ENCODE data around the gene CNPPD1. TPM values are rescaled to one million over a fixed set of nuclear protein-coding genes. Genes with fewer than 3 reads are reported as not detected.

Gene CNPPD1
- total RNA-seq, 1 experiment from 2014 or later: 38.2 TPM

DNA sequence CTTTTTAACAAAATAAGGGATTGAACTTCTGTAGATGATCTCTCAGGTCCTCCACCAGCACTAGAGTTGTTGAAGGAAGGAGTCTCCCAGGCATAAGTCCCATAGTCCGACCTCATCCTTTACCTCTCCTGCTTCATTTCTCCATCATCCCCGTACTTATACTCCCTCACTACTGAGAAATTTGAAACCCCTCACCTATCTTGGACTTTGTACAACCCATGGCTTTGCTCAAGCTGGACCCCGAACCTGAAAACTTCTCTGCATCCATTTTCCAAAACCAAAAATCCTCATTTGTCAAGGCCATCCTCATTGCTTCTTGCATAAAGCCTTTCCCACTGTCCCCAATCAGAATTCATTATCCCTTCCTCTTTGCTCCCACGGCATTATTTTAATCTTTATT, 15.6 kb downstream of the CNPPD1 start:
- BruUV-seq (replicated peaks): no TSS peak
- intact Hi-C loops (cut with micrococcal nuclease): loop anchor here (10.0 kb wide), 1 partner anchor 224 kb away; the partner anchor contains the start of gene DNPEP
- Histone ChIP-seq H3K4me1 (ENCODE audit: insufficient read depth, low read length) (peaks cover 26% of the 10 kb centered on the region), H3K79me2 (ENCODE audit: low read length) (0 out of 2 replicates have a peak, but pooled peaks cover 4% of the 10 kb centered on the region), H4K20me1 (ENCODE audit: low read length) (no peaks in the 10 kb centered on the region), H3K4me3 (ENCODE audit: low read length) (peak overlapping the region; percentile 79), H3K36me3 (ENCODE audit: low read depth, low read length) (no peaks in the 10 kb centered on the region), H3F3A (ENCODE audit: low read length, unreplicated experiment) (no peaks in the 10 kb centered on the region), H3K27ac (ENCODE audit: low read length) (0 out of 2 replicates have a peak overlapping the region, but pooled peaks have one; percentile 62), H3K9ac (ENCODE audit: low read length) (peak overlapping the region; percentile 83; the same call in 1 of the 2 replicates), H3K4me2 (ENCODE audit: low read length) (peak overlapping the region; percentile 84), H3K9me3 (ENCODE audit: low read length) (no peaks in the 10 kb centered on the region), H3K9me2 (replicated peaks; ENCODE audit: low read length) (no peaks in the 10 kb centered on the region), H2AFZ (ENCODE audit: low read length) (peak overlapping the region; percentile 85), H3K27me3 (ENCODE audit: low read length) (no peaks in the 10 kb centered on the region)
- no peak for DNase-seq
- ChIA-PET CTCF (no interaction called here), POLR2A (ENCODE audit: unreplicated experiment) (no interaction called here)
- TF ChIP-seq, protein P1, sequence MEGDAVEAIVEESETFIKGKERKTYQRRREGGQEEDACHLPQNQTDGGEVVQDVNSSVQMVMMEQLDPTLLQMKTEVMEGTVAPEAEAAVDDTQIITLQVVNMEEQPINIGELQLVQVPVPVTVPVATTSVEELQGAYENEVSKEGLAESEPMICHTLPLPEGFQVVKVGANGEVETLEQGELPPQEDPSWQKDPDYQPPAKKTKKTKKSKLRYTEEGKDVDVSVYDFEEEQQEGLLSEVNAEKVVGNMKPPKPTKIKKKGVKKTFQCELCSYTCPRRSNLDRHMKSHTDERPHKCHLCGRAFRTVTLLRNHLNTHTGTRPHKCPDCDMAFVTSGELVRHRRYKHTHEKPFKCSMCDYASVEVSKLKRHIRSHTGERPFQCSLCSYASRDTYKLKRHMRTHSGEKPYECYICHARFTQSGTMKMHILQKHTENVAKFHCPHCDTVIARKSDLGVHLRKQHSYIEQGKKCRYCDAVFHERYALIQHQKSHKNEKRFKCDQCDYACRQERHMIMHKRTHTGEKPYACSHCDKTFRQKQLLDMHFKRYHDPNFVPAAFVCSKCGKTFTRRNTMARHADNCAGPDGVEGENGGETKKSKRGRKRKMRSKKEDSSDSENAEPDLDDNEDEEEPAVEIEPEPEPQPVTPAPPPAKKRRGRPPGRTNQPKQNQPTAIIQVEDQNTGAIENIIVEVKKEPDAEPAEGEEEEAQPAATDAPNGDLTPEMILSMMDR (conservative IDR thresholded peaks at IDR 0.05; ENCODE audit: low read depth, low read length): no peak
- no peak for TF ChIP-seq EZH2phosphoT487 (IDR thresholded peaks at IDR 0.05; ENCODE audit: borderline replicate concordance, low read length)
- ATAC-seq: no peak

DNA sequence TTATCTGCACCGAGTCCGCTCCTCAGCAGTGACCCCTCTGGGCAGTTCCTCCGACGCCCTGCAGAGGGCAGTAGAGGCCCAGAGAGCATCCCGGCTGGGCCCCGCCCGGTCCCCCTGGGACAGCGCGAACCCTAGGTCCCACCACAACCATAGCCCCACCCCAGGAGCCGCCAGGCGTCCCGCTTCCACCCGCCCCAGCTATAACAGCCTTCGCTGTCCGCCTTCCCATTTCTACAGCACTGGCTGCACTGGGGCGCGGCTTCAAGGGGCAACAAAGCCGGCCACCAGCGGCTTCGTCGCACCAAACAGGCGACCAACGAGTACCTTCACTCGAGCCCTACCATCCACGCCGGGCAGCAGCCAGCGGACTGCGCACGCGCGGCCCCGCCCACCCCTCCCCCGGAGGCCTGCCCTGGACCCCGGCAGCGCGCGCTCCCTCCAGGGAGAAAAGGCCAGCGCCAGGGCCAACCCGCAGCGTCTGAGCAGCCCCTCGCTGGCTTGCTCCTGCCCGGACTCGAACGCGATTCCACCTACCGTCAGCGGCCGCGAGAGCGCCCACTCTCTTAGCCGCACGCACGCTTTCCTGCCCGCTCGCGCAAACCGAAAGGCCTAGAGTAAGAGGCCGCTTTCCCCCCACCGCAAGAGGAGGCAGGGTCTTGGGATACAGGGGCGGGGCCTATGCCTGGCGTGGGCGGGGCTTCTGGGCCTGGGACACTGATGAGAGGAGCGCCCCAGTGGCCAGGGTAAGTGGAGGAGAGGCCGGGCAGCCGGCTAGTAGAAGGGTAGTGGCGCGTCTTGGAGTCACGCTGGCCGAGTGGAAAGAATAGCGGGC, 16.3 kb downstream of the CNPPD1 start, which contains the start of gene NHEJ1:
TSS of gene NHEJ1 (minus strand) at position 630 of the 832 bp plus-strand sequence. CDS start 2,453 bp downstream, outside the sequence.
- Histone ChIP-seq H3K4me2 (ENCODE audit: low read length) (peak within 1 kb of the TSS; percentile 84), H3F3A (ENCODE audit: low read length, unreplicated experiment) (no peaks in the 10 kb centered on the region), H3K27me3 (ENCODE audit: low read length) (no peaks in the 10 kb centered on the region), H3K36me3 (ENCODE audit: low read depth, low read length) (no peaks in the 10 kb centered on the region), H2AFZ (ENCODE audit: low read length) (peak within 1 kb of the TSS; percentile 85), H3K9me2 (replicated peaks; ENCODE audit: low read length) (no peaks in the 10 kb centered on the region), H3K9me3 (ENCODE audit: low read length) (no peaks in the 10 kb centered on the region), H4K20me1 (ENCODE audit: low read length) (no peaks in the 10 kb centered on the region), H3K9ac (ENCODE audit: low read length) (peak within 1 kb of the TSS; percentile 83), H3K79me2 (ENCODE audit: low read length) (0 out of 2 replicates have a peak, but pooled peaks cover 4% of the 10 kb centered on the region), H3K4me1 (ENCODE audit: insufficient read depth, low read length) (peaks cover 26% of the 10 kb centered on the region), H3K27ac (ENCODE audit: low read length) (peak within 1 kb of the TSS; percentile 62), H3K4me3 (ENCODE audit: low read length) (peak within 1 kb of the TSS; percentile 79)
- POLR2A ChIA-PET (ENCODE audit: unreplicated experiment): no interaction called here
- intact Hi-C loops (cut with micrococcal nuclease): loop anchor here (1.0 to 10.0 kb wide), 7 partner anchors 11 to 224 kb away; partner anchors contain the start of genes CNPPD1, DNAJB2 and DNPEP
- DNase-seq (peak; percentile 92), ATAC-seq (peak; percentile 91)
- CTCF ChIA-PET: interaction anchor here (0.6 to 0.9 kb wide), 4 partner anchors 81 to 150 kb away, joined by 3 to 4 read pairs (median 4); no protein-coding TSS in a partner anchor
- no TSS peak for BruUV-seq (replicated peaks)
- TF ChIP-seq EZH2phosphoT487 (IDR thresholded peaks at IDR 0.05; ENCODE audit: borderline replicate concordance, low read length): no peak
- TF ChIP-seq EZH2 (IDR thresholded peaks at IDR 0.05; ENCODE audit: low read length, unreplicated experiment): no peak
- TF ChIP-seq, protein P1 (conservative IDR thresholded peaks at IDR 0.05; ENCODE audit: low read depth, low read length): peak; percentile 90
